OCI-LY7 (cell line): ENCODE data around the gene FOXN3. TPM values are rescaled to one million over a fixed set of nuclear protein-coding genes. Genes with fewer than 3 reads are reported as not detected.
A peak's percentile ranks its signal among the peaks of the same experiment; 100 is the strongest.

Source experiments
- BruUV-seq: library from RNA; stranded (reverse); fragments of 400-500 nt; replicated peaks from 2 replicates; lab custom pipeline; 2021; lab: Mats Ljungman, UMichigan
- CTCF ChIA-PET: fragments of 300-600 bp; sonication (Branson Sonifier 250); formaldehyde crosslinking; loops from one replicate; lab custom pipeline; 2022; ENCODE audit warnings: antibody characterized with exemption; ENCODE audit not compliant: unreplicated experiment; lab: Charles Lee
- POLR2A ChIA-PET: fragments of 300-600 bp; sonication (Branson Sonifier 250); formaldehyde crosslinking; loops from one replicate; lab custom pipeline; 2022; ENCODE audit warnings: antibody characterized with exemption; lab: Charles Lee
- DNase-seq: peaks from one replicate; pipeline ENCODE4 v3.0.0-alpha.2; 2015; ENCODE audit warnings: low spot score
- H2AFZ ChIP-seq: fragments of 200-600 bp; sonication (generic), shearing (Covaris generic); 2 replicates; pipeline ENCODE4 v1.6.1; 2014; ENCODE audit warnings: mild to moderate bottlenecking, antibody characterized with exemption, low read length, moderate library complexity
- H3K27ac ChIP-seq: fragments of 200-600 bp; sonication (generic); 2 replicates; pipeline ENCODE4 v1.5.1; 2014; ENCODE audit warnings: mixed run types, low read depth, mild to moderate bottlenecking, moderate library complexity, low read length, inconsistent platforms; ENCODE audit not compliant: poor library complexity, severe bottlenecking
- H3K36me3 ChIP-seq: fragments of 200-600 bp; sonication (generic); 2 replicates; pipeline ENCODE4 v1.6.1; 2014; ENCODE audit warnings: mild to moderate bottlenecking, antibody characterized with exemption, low read length, moderate library complexity, mixed read lengths; ENCODE audit not compliant: insufficient read depth
- H3K4me1 ChIP-seq: fragments of 200-600 bp; sonication (generic); 2 replicates; pipeline ENCODE4 v1.5.1; 2014; ENCODE audit warnings: mild to moderate bottlenecking, low read length; ENCODE audit not compliant: insufficient read depth, poor library complexity, severe bottlenecking
- H3K4me2 ChIP-seq: fragments of 200-600 bp; sonication (generic); 2 replicates; pipeline ENCODE4 v1.6.1; 2014; ENCODE audit warnings: mild to moderate bottlenecking, low read length
- H3K4me3 ChIP-seq: fragments of 200-600 bp; sonication (generic); 2 replicates; pipeline ENCODE4 v1.5.1; 2014; ENCODE audit warnings: mild to moderate bottlenecking, low read depth, low read length; ENCODE audit not compliant: poor library complexity, severe bottlenecking
- H3K79me2 ChIP-seq: fragments of 200-600 bp; sonication (generic); 2 replicates; pipeline ENCODE4 v1.6.1; 2016; ENCODE audit warnings: low read depth, mild to moderate bottlenecking, low read length, moderate library complexity, mixed read lengths; ENCODE audit not compliant: insufficient read depth
- H3K9me2 ChIP-seq: fragments of 200-600 bp; sonication (generic); 2 replicates; pipeline ENCODE4 v1.6.1; 2016; ENCODE audit warnings: mild to moderate bottlenecking, low read length, mixed read lengths; ENCODE audit not compliant: insufficient read depth
- H3K9me3 ChIP-seq: fragments of 200-600 bp; sonication (generic); 2 replicates; pipeline ENCODE4 v1.6.1; 2014; ENCODE audit warnings: mild to moderate bottlenecking, mixed run types, low read length, mixed read lengths
- H4K20me1 ChIP-seq: fragments of 200-600 bp; sonication (generic); 2 replicates; pipeline ENCODE4 v1.6.1; 2014; ENCODE audit warnings: mild to moderate bottlenecking, antibody characterized with exemption, low read length, moderate library complexity, mixed read lengths; ENCODE audit not compliant: insufficient read depth
- EZH2phosphoT487 ChIP-seq: fragments of 200-600 bp; sonication (generic); IDR thresholded peaks from 2 replicates; pipeline ENCODE4 v1.6.1; 2018; ENCODE audit warnings: low read depth, borderline replicate concordance, mild to moderate bottlenecking, mixed run types, antibody characterized with exemption, low read length, moderate library complexity, mixed read lengths
- intact Hi-C: fragments of 100-400 bp; cut with micrococcal nuclease; formaldehyde crosslinking; loops from one replicate; pipeline ENCODE4 v1.10.0; 2022; ENCODE audit not compliant: unreplicated experiment
- total RNA-seq, 2 experiments: library from RNA; depleted of rRNA in 1 of 2; stranded (reverse); fragments of >200 nt in 1 of 2; shearing (Covaris generic) in 1 of 2; gene quantifications; 2 replicates each; pipeline ENCODE4 v1.2.3, GENCODE V29; 2014 to 2022
- TF ChIP-seq, protein P1 (sequence below): fragments of 200-600 bp; sonication (generic); conservative IDR thresholded peaks from 2 replicates; pipeline ENCODE4 v1.5.1; 2014; ENCODE audit warnings: mild to moderate bottlenecking, antibody characterized with exemption, low read length, moderate library complexity, mixed read lengths

The FOXN3 gene
- total RNA-seq, 2 experiments from 2014 or later: 77.7 to 102 TPM

DNA sequence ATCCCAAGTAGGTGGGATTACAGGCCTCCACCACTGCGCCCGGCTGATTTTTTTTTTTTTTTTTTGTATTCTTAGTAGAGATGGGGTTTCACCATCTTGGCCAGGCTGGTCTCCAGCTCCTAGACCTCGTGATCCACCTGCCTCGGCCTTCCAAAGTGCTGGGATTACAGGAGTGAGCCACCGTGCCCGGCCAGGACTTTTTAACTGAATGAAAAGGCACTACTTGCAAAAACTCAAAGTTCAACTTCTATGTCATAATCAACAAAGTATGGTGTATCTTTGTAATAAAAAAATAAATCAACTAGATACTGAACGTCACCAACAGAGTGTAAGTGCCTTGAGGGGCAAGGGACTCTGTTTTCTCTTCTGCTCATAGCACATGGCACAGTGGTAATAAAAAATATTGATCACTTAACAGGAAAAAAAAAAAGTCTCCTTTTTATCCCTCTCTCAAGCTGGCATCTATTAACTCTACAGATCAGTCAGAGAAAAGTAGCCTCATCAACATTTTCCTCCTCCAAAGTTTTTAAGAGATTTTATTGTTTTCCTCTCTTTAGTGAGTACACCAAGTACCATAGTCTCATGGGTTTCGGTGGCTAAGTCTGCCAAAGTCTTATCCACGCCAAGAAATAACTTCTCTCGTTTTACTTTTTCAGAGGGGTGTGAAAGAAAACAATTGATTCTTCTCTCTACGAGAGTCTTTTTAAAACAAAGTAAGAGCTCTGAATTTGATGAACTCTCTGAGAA, 10.6 kb upstream of the FOXN3 start:
- peak overlapping the region; percentile 36; the same call in 1 of the 2 replicates for H2AFZ ChIP-seq
- no peaks in the 10 kb centered on the region for H4K20me1 ChIP-seq
- no peaks in the 10 kb centered on the region; the same call in 1 of the 2 replicates for H3K9me3 ChIP-seq
- ChIA-PET CTCF (no interaction called here), POLR2A (interaction anchor here (0.6 to 4.4 kb wide), 8 partner anchors 13 to 191 kb away, joined by 3 to 21 read pairs (median 4); no protein-coding TSS in a partner anchor)
- H3K4me2 ChIP-seq: peak overlapping the region; percentile 99
- intact Hi-C loops: no loop called here
- peaks cover 14% of the 10 kb centered on the region; the same call in 1 of the 2 replicates for H3K79me2 ChIP-seq
- peak overlapping the region; percentile 100 for H3K27ac ChIP-seq
- DNase-seq: no peak
- TF ChIP-seq EZH2phosphoT487: no peak
- TF ChIP-seq, protein P1, sequence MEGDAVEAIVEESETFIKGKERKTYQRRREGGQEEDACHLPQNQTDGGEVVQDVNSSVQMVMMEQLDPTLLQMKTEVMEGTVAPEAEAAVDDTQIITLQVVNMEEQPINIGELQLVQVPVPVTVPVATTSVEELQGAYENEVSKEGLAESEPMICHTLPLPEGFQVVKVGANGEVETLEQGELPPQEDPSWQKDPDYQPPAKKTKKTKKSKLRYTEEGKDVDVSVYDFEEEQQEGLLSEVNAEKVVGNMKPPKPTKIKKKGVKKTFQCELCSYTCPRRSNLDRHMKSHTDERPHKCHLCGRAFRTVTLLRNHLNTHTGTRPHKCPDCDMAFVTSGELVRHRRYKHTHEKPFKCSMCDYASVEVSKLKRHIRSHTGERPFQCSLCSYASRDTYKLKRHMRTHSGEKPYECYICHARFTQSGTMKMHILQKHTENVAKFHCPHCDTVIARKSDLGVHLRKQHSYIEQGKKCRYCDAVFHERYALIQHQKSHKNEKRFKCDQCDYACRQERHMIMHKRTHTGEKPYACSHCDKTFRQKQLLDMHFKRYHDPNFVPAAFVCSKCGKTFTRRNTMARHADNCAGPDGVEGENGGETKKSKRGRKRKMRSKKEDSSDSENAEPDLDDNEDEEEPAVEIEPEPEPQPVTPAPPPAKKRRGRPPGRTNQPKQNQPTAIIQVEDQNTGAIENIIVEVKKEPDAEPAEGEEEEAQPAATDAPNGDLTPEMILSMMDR: no peak
- peaks cover 86% of the 10 kb centered on the region for H3K4me1 ChIP-seq
- H3K9me2 ChIP-seq: no peaks in the 10 kb centered on the region
- no TSS peak for BruUV-seq
- H3K4me3 ChIP-seq: peak overlapping the region; percentile 67
- H3K36me3 ChIP-seq: peaks cover 6% of the 10 kb centered on the region; the same call in 1 of the 2 replicates

DNA sequence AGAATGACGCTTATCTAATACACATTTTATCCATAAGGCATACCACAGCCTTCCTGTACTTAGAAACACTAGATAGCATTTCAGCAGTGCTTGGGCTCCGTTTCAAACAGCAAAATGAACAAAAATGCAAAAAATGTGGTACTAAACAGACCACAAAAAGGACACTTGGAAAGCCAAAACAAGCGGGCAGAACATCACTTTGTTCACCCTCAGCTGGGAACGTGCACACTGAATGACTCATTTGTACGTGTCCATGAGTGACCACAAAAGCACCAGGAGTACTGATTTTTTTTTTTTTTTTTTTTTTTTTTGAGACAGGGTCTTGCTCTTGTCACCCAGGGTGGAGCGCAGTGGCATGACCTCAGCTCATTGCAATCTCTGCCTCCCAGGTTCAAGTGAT, 8.9 kb upstream of the FOXN3 start:
- Histone ChIP-seq H2AFZ (no peak overlapping the region), H4K20me1 (no peaks in the 10 kb centered on the region), H3K27ac (no peak overlapping the region), H3K9me2 (no peaks in the 10 kb centered on the region), H3K4me2 (no peak overlapping the region), H3K4me1 (peaks cover 70% of the 10 kb centered on the region), H3K36me3 (no peaks in the 10 kb centered on the region; the same call in 1 of the 2 replicates), H3K4me3 (no peak overlapping the region), H3K9me3 (no peaks in the 10 kb centered on the region), H3K79me2 (peaks cover 14% of the 10 kb centered on the region; the same call in 1 of the 2 replicates)
- ChIA-PET POLR2A (interaction anchor here (0.6 to 1.0 kb wide), 5 partner anchors 22 to 1638 kb away, joined by 3 read pairs; no protein-coding TSS in a partner anchor), CTCF (interaction anchor here (1.2 kb wide), 1 partner anchor 68 kb away, joined by 6 read pairs; no protein-coding TSS in a partner anchor)
- intact Hi-C loops: no loop called here
- no peak for DNase-seq
- BruUV-seq: no TSS peak
- TF ChIP-seq EZH2phosphoT487: no peak
- TF ChIP-seq, protein P1: no peak
